Measurements from ENCODE around the gene CHRM4.

CHRM4 gene

DNA sequence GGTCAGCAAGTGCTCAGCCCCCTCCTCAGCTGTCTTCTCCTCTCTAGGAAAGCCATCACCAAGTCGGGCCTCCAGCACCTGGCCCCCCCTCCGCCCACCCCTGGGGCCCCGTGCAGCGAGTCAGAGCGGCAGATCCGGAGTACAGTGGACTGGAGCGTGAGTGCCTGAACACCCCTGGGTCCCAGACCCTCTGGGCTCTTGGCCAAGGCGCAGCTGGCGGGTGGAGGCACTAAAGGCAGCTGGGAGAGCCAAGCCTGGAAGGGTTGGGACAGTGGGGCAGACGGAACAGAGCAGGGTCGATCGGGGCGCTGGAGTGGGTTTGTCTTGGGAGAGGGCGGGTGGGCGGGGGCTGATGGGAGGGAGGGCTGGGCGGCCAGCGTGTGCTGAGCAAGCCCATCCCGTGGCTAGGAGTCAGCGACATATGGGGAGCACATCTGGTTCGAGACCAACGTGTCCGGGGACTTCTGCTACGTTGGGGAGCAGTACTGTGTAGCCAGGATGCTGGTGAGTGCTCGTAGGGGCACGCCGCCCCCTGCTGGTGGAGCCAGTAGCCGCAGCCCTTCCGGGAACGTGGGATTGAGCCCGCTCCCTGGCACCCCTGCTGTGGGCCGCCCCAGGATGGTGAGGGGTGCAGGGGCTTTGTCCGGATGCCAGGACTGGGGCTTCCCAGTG, 24.2 kb downstream of the CHRM4 start:
- TF ChIP-seq, protein P1, sequence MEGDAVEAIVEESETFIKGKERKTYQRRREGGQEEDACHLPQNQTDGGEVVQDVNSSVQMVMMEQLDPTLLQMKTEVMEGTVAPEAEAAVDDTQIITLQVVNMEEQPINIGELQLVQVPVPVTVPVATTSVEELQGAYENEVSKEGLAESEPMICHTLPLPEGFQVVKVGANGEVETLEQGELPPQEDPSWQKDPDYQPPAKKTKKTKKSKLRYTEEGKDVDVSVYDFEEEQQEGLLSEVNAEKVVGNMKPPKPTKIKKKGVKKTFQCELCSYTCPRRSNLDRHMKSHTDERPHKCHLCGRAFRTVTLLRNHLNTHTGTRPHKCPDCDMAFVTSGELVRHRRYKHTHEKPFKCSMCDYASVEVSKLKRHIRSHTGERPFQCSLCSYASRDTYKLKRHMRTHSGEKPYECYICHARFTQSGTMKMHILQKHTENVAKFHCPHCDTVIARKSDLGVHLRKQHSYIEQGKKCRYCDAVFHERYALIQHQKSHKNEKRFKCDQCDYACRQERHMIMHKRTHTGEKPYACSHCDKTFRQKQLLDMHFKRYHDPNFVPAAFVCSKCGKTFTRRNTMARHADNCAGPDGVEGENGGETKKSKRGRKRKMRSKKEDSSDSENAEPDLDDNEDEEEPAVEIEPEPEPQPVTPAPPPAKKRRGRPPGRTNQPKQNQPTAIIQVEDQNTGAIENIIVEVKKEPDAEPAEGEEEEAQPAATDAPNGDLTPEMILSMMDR (IDR thresholded peaks at IDR 0.05; ENCODE audit: insufficient read depth, low read depth, low read length, missing control alignments) = peak; percentile 93
- DNase-seq (ENCODE audit: low read depth) = peak; percentile 72

DNA sequence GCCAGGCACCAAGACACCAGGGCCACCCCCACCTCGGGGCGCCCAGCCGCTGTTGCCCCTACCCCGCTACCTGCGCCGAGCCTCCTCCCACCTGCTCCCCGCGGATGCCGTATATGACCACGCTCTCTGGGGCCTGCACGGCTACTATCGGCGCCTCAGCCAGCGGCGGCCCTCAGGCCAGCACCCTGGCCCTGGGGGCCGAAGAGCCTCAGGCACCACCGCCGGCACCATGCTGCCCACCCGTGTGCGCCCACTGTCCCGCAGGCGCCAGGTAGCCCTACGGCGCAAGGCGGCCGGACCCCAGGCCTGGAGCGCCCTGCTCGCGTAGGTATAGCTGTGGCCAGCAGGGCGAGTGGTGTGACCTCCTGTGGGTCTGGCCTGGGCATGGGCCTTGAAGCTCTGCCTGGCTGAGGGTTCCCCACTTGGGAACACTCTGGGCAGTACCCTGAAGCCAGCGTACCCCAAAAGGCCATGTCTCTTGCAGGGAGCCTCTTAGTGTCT, 24.9 kb downstream of the CHRM4 start:
- TF ChIP-seq, protein P1 (IDR thresholded peaks at IDR 0.05; ENCODE audit: insufficient read depth, low read depth, low read length, missing control alignments) = no peak
- H3K4me3 ChIP-seq (ENCODE audit: low read depth, low read length) = no peak overlapping the region
- no peak for DNase-seq (ENCODE audit: low read depth)

More for the DNA sequence above, 24.2 kb downstream of the CHRM4 start:
- H3K4me3 ChIP-seq (ENCODE audit: low read depth, low read length) = no peak overlapping the region

DNA sequence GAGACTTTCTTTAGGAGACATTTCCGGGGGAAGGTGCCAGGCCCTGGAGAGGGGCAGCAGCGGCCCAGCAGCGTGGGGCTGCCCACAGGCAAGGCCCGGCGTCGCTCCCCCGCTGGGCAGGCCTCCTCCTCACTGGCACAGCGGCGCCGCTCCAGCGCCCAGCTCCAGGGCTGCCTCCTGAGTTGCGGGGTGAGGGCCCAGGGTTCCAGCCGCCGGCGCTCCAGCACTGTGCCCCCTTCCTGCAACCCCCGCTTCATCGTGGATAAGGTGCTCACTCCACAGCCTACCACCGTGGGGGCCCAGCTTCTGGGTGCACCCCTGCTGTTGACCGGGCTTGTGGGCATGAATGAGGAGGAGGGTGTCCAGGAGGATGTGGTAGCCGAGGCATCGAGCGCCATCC, 25.3 kb downstream of the CHRM4 start:
- DNase-seq (ENCODE audit: low read depth) = no peak
- TF ChIP-seq, protein P1 (IDR thresholded peaks at IDR 0.05; ENCODE audit: insufficient read depth, low read depth, low read length, missing control alignments) = no peak

DNA sequence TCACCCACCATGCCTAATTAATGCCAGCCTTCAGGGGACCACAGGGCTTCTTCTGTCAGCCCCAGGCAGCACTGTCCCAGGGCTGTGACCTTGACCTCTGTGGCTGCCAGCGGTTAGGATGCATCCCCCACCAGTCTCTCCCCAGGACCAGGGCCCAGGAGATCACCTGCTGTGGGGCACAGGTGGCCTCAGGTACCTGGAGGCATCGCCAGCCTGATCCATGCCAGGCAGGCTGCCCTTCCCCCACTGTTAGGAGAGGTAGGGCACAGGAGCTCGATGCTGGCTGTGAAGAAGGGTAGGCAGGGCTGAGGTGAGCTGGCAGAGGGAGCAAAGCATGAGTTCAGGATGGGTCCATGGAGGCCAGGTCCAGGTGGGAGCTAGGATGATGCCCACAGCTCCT, 26.8 kb downstream of the CHRM4 start:
- H3K4me3 ChIP-seq (ENCODE audit: low read depth, low read length) = no peak overlapping the region
- TF ChIP-seq, protein P1 (IDR thresholded peaks at IDR 0.05; ENCODE audit: insufficient read depth, low read depth, low read length, missing control alignments) = no peak
- DNase-seq (ENCODE audit: low read depth) = no peak

More for the DNA sequence above, 25.3 kb downstream of the CHRM4 start:
- no peak overlapping the region for H3K4me3 ChIP-seq (ENCODE audit: low read depth, low read length)

DNA sequence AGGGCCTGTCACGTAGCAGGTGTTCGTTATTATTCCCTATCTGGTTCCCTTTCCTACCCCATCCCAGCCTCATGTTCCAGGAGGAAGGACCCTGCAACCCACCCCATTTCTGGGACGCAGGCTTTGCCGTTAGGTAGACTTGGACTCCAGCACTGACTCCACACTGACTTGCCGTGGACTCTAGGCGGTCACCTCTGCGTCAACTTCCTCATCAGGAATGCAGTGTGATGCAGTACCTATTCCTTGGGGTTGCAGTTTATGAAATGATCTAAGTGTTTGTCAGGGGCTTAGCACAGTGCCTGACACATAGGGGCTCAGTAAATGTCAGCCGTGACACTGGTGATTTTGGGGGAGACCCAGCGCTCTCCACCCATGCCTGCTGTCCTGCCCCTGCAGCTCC, 27.5 kb downstream of the CHRM4 start:
- H3K4me3 ChIP-seq (ENCODE audit: low read depth, low read length) = no peak overlapping the region
- DNase-seq (ENCODE audit: low read depth) = no peak
- TF ChIP-seq, protein P1 (IDR thresholded peaks at IDR 0.05; ENCODE audit: insufficient read depth, low read depth, low read length, missing control alignments) = no peak

DNA sequence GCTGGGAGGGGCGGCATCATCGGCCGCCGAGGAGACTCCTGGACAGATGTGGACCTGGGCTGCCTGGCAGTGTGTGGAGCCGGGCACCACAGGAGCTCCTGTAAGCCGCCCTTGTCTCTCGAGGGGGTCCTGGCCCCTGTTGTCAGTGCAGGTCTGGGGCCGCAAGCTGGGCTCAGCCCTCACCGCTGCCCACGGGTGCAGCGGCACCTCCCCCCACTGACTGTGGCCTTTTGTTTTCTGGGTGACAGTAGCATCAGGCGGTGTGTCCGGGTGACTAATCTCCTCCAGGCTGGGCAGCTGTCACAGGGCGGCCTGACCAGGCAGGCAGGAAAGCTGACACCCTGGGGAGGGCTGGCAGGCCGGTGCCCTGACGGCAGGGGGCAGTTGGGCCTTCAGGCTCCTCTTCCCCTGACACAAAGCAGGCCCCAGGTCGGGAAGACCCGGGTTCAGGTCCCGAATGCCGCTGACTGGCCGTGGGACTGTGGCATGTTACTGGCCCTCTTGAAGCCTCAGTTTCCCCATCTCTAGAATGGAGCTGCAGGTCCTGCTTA, 28.0 kb downstream of the CHRM4 start:
- no peak for DNase-seq (ENCODE audit: low read depth)
- TF ChIP-seq, protein P1 (IDR thresholded peaks at IDR 0.05; ENCODE audit: insufficient read depth, low read depth, low read length, missing control alignments) = no peak
- H3K4me3 ChIP-seq (ENCODE audit: low read depth, low read length) = no peak overlapping the region
